Fibroblast of the aortic adventitia (primary cell): Measurements from ENCODE around the gene WASL. TPM values are rescaled to one million over a fixed set of nuclear protein-coding genes. Genes with fewer than 3 reads are reported as not detected.
"Not testable (repeated sequence)": the region's sequence is repeated elsewhere in the genome, so short reads cannot be mapped to it uniquely, and the experiment has no call there.

ENCODE experiments used
- DNase-seq: peaks from one replicate; pipeline ENCODE4 v3.0.0-alpha.2; 2010; ENCODE audit warnings: low read depth
- H3K4me3 ChIP-seq: 2 replicates; pipeline ENCODE4 v1.5.1; 2011; ENCODE audit warnings: low read depth, mild to moderate bottlenecking, control low read depth, low read length, moderate library complexity
- CTCF ChIP-seq: IDR thresholded peaks from 2 replicates; pipeline ENCODE4 v1.5.1; 2011; ENCODE audit warnings: mild to moderate bottlenecking, low read length, control low read depth, inconsistent platforms; ENCODE audit not compliant: insufficient read depth
- total RNA-seq: library from RNA; depleted of rRNA; stranded (reverse); fragments of >200 nt; gene quantifications from 2 replicates; pipeline ENCODE4 v1.2.3, GENCODE V29; 2012; ENCODE audit warnings: low replicate concordance

The WASL gene
- total RNA-seq, 1 donor: 31.9 TPM

GRCh38 chr7:123738356-123738755 lies 10.4 kb downstream of the WASL start:
- TF ChIP-seq CTCF: no peak
- no peak overlapping the region for H3K4me3 ChIP-seq
- DNase-seq: no peak

- DNase-seq, H3K4me3 ChIP-seq: not testable (repeated sequence)
Measured at GRCh38 chr7:123737168-123737674, 11.6 kb downstream of the WASL start.

- DNase-seq: no peak
- no peak overlapping the region for H3K4me3 ChIP-seq
- no peak for TF ChIP-seq CTCF
Measured at GRCh38 chr7:123735539-123735938, 13.3 kb downstream of the WASL start.

DNA sequence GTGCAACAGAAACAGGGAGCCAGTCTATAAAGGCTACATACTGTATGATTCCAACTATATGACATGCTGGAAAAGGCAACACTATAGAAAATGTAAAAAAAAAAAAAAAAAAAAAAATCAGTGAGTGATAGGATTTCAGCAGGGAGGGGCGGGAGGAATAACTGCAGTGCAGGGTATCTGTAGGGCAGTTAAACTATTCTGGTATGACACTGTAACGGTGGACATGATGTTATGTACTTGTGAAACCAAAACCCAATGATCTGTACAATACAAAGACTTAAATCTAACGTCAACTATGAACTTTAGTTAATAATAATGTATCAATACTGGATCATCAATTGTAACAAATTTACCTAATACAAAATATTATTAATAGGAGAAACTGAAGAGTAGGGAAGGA lies 14.3 kb downstream of the WASL start:
- TF ChIP-seq CTCF: no peak
- DNase-seq: no peak
- H3K4me3 ChIP-seq: no peak overlapping the region

DNA sequence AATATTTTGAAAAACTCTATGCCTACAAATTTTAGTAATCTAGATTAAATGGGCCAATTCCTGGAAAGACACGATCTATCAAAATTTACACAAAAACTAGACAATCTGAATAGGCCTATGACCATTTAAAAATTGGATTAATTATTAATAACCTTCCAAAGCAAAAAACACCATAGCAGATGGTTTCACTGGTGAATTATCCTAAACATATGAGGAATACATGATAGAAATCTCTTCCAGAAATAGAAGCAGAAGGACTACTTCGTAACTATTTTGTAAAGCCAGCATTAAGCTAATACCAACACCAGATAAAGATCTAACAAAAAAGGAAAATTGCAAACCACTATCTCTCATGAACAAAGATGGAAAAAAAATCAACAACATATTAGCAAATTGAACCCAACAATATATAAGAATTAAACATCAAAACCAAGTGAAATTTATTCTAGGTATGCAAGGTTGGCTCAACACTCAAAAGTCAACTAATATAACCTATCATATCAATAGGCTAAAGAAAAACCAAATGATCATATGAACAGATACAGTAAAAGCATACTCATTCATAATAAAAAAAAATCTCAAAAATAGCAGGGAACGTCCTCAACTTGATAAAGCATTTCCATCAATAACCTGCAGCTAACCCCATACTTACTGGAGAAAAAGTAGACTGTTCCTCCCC lies 16.3 kb downstream of the WASL start:
- DNase-seq: no peak
- TF ChIP-seq CTCF: no peak
- H3K4me3 ChIP-seq: no peak overlapping the region

DNA sequence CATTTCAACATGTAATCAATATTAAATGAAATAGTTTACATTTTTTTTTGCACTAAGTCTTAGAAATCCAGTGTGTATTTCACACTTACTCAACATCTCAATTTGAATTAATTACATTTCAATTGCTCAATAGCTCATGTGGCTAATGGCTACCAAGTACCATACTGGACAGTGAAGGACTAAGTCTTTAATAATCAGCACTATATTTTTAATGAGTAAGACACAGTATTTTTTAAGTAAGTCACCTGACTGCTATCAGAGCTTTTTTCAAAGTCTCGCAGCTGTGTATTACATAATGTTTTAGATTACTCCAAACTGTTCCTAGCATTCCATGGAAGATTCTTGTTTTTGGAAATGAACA lies 19.6 kb downstream of the WASL start:
- TF ChIP-seq CTCF: no peak
- no peak for DNase-seq
- H3K4me3 ChIP-seq: no peak overlapping the region

GRCh38 chr7:123727071-123727837 lies 21.5 kb downstream of the WASL start:
- no peak overlapping the region for H3K4me3 ChIP-seq
- DNase-seq: peak; percentile 96
- TF ChIP-seq CTCF: no peak
